HepG2 (cell line): ENCODE data around the gene MTCH1. TPM values are rescaled to one million over a fixed set of nuclear protein-coding genes. Genes with fewer than 3 reads are reported as not detected.

Experiments
- ATAC-seq: fragments of 200-7000 bp; cut with Tn5 transposase; 3 replicates; pipeline ENCODE4 v1.9.1; 2020; ENCODE audit warnings: mild to moderate bottlenecking, moderate library complexity
- BruUV-seq: library from RNA; stranded (reverse); fragments of 400-500 nt; replicated peaks from 2 replicates; lab custom pipeline; 2021; lab: Mats Ljungman, UMichigan
- CTCF ChIA-PET: fragments of 300-600 bp; formaldehyde crosslinking; extraction: SDS; loops from one replicate; lab custom pipeline; 2021; ENCODE audit warnings: low total read pairs, inconsistent platforms, low intra/inter-chr PET ratio; lab: Yijun Ruan, JAX
- POLR2A ChIA-PET: fragments of 350-600 bp; sonication (Branson Sonifier 250); formaldehyde crosslinking; loops from one replicate; lab custom pipeline; 2020; ENCODE audit warnings: antibody characterized with exemption, inconsistent platforms; lab: Yijun Ruan, JAX
- DNase-seq: peaks from one replicate; pipeline ENCODE4 v3.0.0-alpha.2; 2015; ENCODE audit warnings: low spot score
- FAIRE-seq: peaks from 3 replicates; lab custom pipeline; 2011; peaks lifted over from hg19 to GRCh38; lab: Jason Lieb, UNC
- H2AFZ ChIP-seq: one replicate; pipeline ENCODE4 v1.6.1; 2011; ENCODE audit warnings: low read length, inconsistent platforms
- H3K27ac ChIP-seq: fragments of 300-600 bp; 3 replicates; pipeline ENCODE4 v1.8.0; 2011; ENCODE audit warnings: mixed run types, mild to moderate bottlenecking, mixed read lengths, low read length, inconsistent platforms; ENCODE audit not compliant: insufficient read depth; ENCODE audit errors: extremely low read length
- H3K27me3 ChIP-seq, 2 experiments: fragments of 200-600 bp in 1 of 2; 2 replicates in 1 of 2; 3 replicates in 1 of 2; pipeline versions ENCODE4 v1.6.0 to v1.8.0; 2011; ENCODE audit warnings: low read length in 2 of 2, mild to moderate bottlenecking in 2 of 2, moderate library complexity in 2 of 2, inconsistent platforms in 1 of 2; ENCODE audit not compliant: insufficient read depth in 2 of 2, control insufficient read depth in 1 of 2
- H3K36me3 ChIP-seq, 2 experiments: fragments of 200-600 bp in 1 of 2; replicated peaks in 1 of 2; 2 replicates in 1 of 2; 3 replicates in 1 of 2; pipeline versions ENCODE4 v1.5.1 to v1.8.0; 2011; ENCODE audit warnings: low read length in 2 of 2, inconsistent platforms in 1 of 2; ENCODE audit not compliant: insufficient read depth in 2 of 2, control insufficient read depth in 1 of 2
- H3K4me1 ChIP-seq: 2 replicates; pipeline ENCODE4 v1.5.1; 2012; ENCODE audit warnings: low read length, inconsistent platforms; ENCODE audit not compliant: insufficient read depth
- H3K4me2 ChIP-seq: 2 replicates; pipeline ENCODE4 v1.6.0; 2011; ENCODE audit warnings: low read depth, low read length, inconsistent platforms
- H3K4me3 ChIP-seq, 3 experiments: fragments of 200-600 bp in 1 of 3; sonication (generic), shearing (Covaris generic) in 1 of 3; replicated peaks in 1 of 3; 2 replicates each; pipeline ENCODE4 v1.5.1; 2011 to 2016; ENCODE audit warnings: low read length in 3 of 3, inconsistent platforms in 2 of 3, low read depth in 2 of 3, mild to moderate bottlenecking in 2 of 3, control low read depth in 1 of 3, mixed read lengths in 1 of 3; ENCODE audit not compliant: insufficient read depth in 1 of 3
- H3K79me2 ChIP-seq: one replicate; pipeline ENCODE4 v1.6.1; 2011; ENCODE audit warnings: low read length, inconsistent platforms; ENCODE audit not compliant: insufficient read depth
- H3K9ac ChIP-seq: 2 replicates; pipeline ENCODE4 v1.6.0; 2011; ENCODE audit warnings: mild to moderate bottlenecking, low read depth, low read length, inconsistent platforms; ENCODE audit not compliant: insufficient read depth
- H3K9me3 ChIP-seq: 2 replicates; pipeline ENCODE4 v1.5.1; 2012; ENCODE audit warnings: mild to moderate bottlenecking, low read length
- H4K20me1 ChIP-seq: 2 replicates; pipeline ENCODE4 v1.6.0; 2011; ENCODE audit warnings: inconsistent platforms, mild to moderate bottlenecking, low read length, moderate library complexity; ENCODE audit not compliant: insufficient read depth
- ARNT ChIP-seq: fragments of 450-650 bp; IDR thresholded peaks from 2 replicates; pipeline ENCODE4 v1.6.1; 2017
- CBX2 ChIP-seq, 2 experiments: fragments of 200-600 bp in 1 of 2; sonication (generic); formaldehyde crosslinking in 1 of 2; IDR thresholded peaks; 2 replicates each; pipeline versions ENCODE4 v1.7.0 to v1.8.1; 2018 to 2022; ENCODE audit warnings: low read depth in 2 of 2, low read length in 1 of 2, mild to moderate bottlenecking in 1 of 2, missing genetic modification reagents in 1 of 2
- FOXM1 ChIP-seq: sonication (generic); formaldehyde crosslinking; IDR thresholded peaks from 2 replicates; pipeline ENCODE4 v1.5.0; 2020; ENCODE audit warnings: missing genetic modification reagents
- KMT2A ChIP-seq: sonication (generic); formaldehyde crosslinking; IDR thresholded peaks from 2 replicates; pipeline ENCODE4 v1.4.0; 2020; ENCODE audit warnings: missing genetic modification reagents
- PHF20 ChIP-seq: sonication (generic); formaldehyde crosslinking; IDR thresholded peaks from 2 replicates; pipeline ENCODE4 v1.5.0; 2020; ENCODE audit warnings: mild to moderate bottlenecking, missing genetic modification reagents
- RBFOX2 ChIP-seq: fragments of 200-400 bp; formaldehyde crosslinking; IDR thresholded peaks from 2 replicates; pipeline ENCODE4 v1.6.1; 2017; ENCODE audit warnings: low read depth, mild to moderate bottlenecking, low read length
- ZFY ChIP-seq: sonication (generic); formaldehyde crosslinking; IDR thresholded peaks from 2 replicates; pipeline ENCODE4 v1.4.0; 2020; ENCODE audit warnings: missing genetic modification reagents
- ZNF569 ChIP-seq: sonication (generic); formaldehyde crosslinking; IDR thresholded peaks from 2 replicates; pipeline ENCODE4 v1.5.0; 2020; ENCODE audit warnings: mild to moderate bottlenecking, missing genetic modification reagents, moderate library complexity, borderline replicate concordance
- ZNF768 ChIP-seq: sonication (generic); formaldehyde crosslinking; IDR thresholded peaks from 2 replicates; pipeline ENCODE4 v1.4.0; 2020; ENCODE audit warnings: missing genetic modification reagents
- ZNF816 ChIP-seq: sonication (generic); formaldehyde crosslinking; IDR thresholded peaks from 2 replicates; pipeline ENCODE4 v1.8.0; 2022; ENCODE audit warnings: missing genetic modification reagents, mild to moderate bottlenecking, borderline replicate concordance
- WGBS: methylation state at CpG from one replicate; pipeline ENCODE4 v1.1.6; 2017; ENCODE audit warnings: low lambda C conversion rate; 5-methylcytosine and 5-hydroxymethylcytosine counted together
- in situ Hi-C: cut with HindIII; loops from 2 replicates; pipeline ENCODE4 v1.10.0; 2017; ENCODE audit warnings: low pct_unique_long_range_greater_than_20kb; ENCODE audit not compliant: extremely low pct_ligation_motif_present
- intact Hi-C: fragments of 100-400 bp; cut with micrococcal nuclease; formaldehyde crosslinking; loops from one replicate; pipeline ENCODE4 v1.10.0; 2022; ENCODE audit not compliant: unreplicated experiment
- polyA plus RNA-seq, 8 experiments: library from polyadenylated mRNA; depleted of rRNA in 3 of 8; stranded (reverse) in 7 of 8; unstranded in 1 of 8; fragments of >200 nt; fragmentation: Illumina TruSeq in 4 of 8; extraction: Trizol in 4 of 8; gene quantifications; 2 replicates each; pipeline versions ENCODE4 v1.2.1 to v1.2.3, GENCODE V29; 2011 to 2016; ENCODE audit warnings: low read depth in 4 of 8, missing spikeins in 1 of 8, mixed read lengths in 1 of 8; ENCODE audit not compliant: insufficient read depth in 1 of 8
- total RNA-seq, 5 experiments: library from RNA; depleted of rRNA; stranded (reverse); fragments of >200 nt; fragmentation: Illumina TruSeq; extraction: Trizol; gene quantifications; 2 replicates each; pipeline ENCODE4 v1.2.3, GENCODE V29; 2016; ENCODE audit warnings: low read depth in 1 of 5
- TF ChIP-seq, protein P1 (sequence below): sonication (generic); formaldehyde crosslinking; IDR thresholded peaks from 2 replicates; pipeline ENCODE4 v1.4.0; 2020; ENCODE audit warnings: mild to moderate bottlenecking, missing genetic modification reagents, borderline replicate concordance
- TF ChIP-seq, protein P2 (sequence below): sonication (generic); formaldehyde crosslinking; conservative IDR thresholded peaks from 2 replicates; pipeline ENCODE4 v1.4.0; 2020; ENCODE audit warnings: missing genetic modification reagents

The MTCH1 gene
- total and polyA plus RNA-seq, 2 of the 13 experiments (the other 11 are each of a cell fraction or from before 2014, with no cell fraction given): 86.2 to 144 TPM

DNA sequence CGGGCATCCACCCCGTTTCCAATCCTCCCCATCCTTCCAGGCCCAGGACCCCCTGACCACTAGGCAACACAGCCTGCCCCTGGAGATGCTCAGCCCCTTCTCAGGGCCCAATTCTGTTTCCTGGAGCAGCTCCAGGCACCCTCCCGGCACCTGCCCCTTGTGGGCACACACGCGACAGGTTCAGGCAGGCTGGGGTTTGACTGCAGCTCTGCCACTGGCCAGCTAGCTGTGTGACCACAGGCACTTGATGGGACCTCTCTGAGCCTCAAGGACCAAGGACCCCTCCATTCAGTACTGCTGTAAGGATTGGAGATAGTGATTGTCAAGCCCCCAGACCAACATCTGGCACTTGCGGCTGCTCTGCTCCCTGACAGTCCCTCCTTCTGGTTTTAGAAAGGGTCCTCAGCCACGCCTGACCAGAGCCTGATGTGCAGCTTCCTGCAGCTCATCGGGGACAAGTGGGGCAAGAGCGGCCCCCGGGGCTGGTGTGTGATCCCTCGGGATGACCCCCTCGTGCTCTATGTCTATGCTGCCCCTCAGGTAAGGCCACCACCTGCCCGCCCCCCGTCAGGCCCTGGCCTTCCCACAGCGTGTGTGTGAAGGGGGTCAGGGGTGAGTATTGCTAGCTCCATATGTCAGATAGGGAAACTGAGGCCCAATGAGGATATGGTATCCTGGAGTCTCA, 41.2 kb upstream of the MTCH1 start:
- Histone ChIP-seq H2AFZ (no peak overlapping the region), H4K20me1 (no peaks in the 10 kb centered on the region), H3K27ac (no peak overlapping the region), H3K4me2 (no peak overlapping the region), H3K9ac (no peak overlapping the region), H3K36me3 (no peaks in the 10 kb centered on the region), H3K4me1 (peaks cover 50% of the 10 kb centered on the region), H3K9me3 (no peaks in the 10 kb centered on the region), H3K79me2 (no peaks in the 10 kb centered on the region), H3K27me3 (peaks cover 3 to 38% of the 10 kb centered on the region in 2 experiments; a peak in 4 of 5 replicates), H3K4me3 (no peak overlapping the region)
- 44% methylated on average over 12 of the region's 15 CpGs for WGBS
- DNase-seq: no peak
- BruUV-seq: no TSS peak
- peak; percentile 97 for TF ChIP-seq ZNF768 (CRISPR knock-in tag)
- no peak for TF ChIP-seq KMT2A (CRISPR knock-in tag)
- CTCF ChIA-PET: interaction anchor here (2.6 to 3.9 kb wide), 2 partner anchors 9 to 182 kb away, joined by 19 to 68 read pairs; no protein-coding TSS in a partner anchor
- intact Hi-C loops: no loop called here
- in situ Hi-C loops: loop anchor here (10.0 kb wide), 1 partner anchor 148 kb away; the partner anchor contains the start of gene PIM1
- no peak for ATAC-seq
- POLR2A ChIA-PET: interaction anchor here (0.8 to 0.9 kb wide), 2 partner anchors 142 to 149 kb away, joined by 4 to 5 read pairs; partner anchors contain the start of gene PIM1
- FAIRE-seq: no peak

DNA sequence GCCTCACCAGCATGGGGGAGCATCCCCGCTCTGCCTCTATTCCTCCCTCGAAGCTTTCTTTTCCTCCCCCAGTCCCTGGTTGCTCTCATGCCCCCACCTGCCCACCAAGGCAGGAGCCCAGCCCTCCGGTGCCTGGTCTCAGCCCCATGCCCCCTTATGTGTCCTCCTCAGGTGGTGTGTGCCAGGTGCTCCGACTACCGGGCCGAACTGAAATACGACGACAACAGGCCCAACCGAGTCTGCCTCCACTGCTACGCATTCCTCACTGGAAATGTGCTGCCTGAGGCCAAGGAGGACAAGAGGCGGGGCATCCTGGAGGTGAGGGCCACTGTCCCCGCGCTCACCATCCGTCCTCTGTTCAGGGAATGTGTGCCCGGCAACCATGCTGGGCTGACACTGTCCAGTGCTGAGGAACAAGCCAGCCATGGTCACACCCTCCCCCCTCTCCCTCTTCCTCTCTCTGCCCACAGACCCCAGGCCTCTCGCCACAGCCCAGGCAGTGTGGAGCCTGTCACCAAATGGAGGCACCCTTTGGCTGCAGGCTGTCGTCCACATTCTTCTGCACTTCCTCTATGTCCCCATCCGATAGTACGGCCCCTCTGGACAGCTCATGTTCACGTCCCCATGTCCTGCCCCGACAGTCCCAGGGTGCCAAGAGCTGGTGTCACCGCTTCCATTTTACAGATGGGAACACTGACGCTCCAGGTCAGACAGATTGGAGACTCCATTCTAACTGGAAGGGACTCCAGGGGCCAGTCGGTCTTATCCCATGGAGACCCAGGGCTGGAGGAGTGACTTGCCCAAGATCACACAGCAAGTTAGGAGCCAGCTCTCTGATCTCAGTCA, 39.8 kb upstream of the MTCH1 start:
- Histone ChIP-seq H3K9me3 (no peaks in the 10 kb centered on the region), H3K79me2 (no peaks in the 10 kb centered on the region), H3K36me3 (no peaks in the 10 kb centered on the region), H3K9ac (no peak overlapping the region), H3K4me3 (peak overlapping the region in 1 of 3 experiments; percentile 12; a peak in 1 of 6 replicates), H3K4me1 (peaks cover 59% of the 10 kb centered on the region), H4K20me1 (no peaks in the 10 kb centered on the region), H2AFZ (no peak overlapping the region), H3K27me3 (peaks cover 3 to 35% of the 10 kb centered on the region in 2 experiments; a peak in 4 of 5 replicates), H3K4me2 (peak overlapping the region; percentile 53), H3K27ac (no peak overlapping the region)
- POLR2A ChIA-PET: interaction anchor here (1.2 kb wide), 1 partner anchor 146 kb away, joined by 3 read pairs; no protein-coding TSS in a partner anchor
- no peak for FAIRE-seq
- no TSS peak for BruUV-seq
- WGBS: 38% methylated on average over 24 of the region's 24 CpGs
- intact Hi-C loops: no loop called here
- DNase-seq: no peak
- ATAC-seq: peak; percentile 19
- CTCF ChIA-PET: no interaction called here
- in situ Hi-C loops: loop anchor here (10.0 kb wide), 1 partner anchor 149 kb away; the partner anchor contains the start of gene PIM1
- TF ChIP-seq ARNT (no peak), ZNF569 (CRISPR knock-in tag) (no peak), FOXM1 (CRISPR knock-in tag) (no peak), ZFY (CRISPR knock-in tag) (no peak), PHF20 (CRISPR knock-in tag) (no peak), RBFOX2 (no peak), CBX2 (IDR thresholded peaks at IDR 0.05; ENCODE audit: low read depth, low read length) (no peak), CBX2 (CRISPR knock-in tag; IDR thresholded peaks at IDR 0.05; ENCODE audit: low read depth) (no peak), ZNF816 (CRISPR knock-in tag) (no peak)
- TF ChIP-seq, protein P1, sequence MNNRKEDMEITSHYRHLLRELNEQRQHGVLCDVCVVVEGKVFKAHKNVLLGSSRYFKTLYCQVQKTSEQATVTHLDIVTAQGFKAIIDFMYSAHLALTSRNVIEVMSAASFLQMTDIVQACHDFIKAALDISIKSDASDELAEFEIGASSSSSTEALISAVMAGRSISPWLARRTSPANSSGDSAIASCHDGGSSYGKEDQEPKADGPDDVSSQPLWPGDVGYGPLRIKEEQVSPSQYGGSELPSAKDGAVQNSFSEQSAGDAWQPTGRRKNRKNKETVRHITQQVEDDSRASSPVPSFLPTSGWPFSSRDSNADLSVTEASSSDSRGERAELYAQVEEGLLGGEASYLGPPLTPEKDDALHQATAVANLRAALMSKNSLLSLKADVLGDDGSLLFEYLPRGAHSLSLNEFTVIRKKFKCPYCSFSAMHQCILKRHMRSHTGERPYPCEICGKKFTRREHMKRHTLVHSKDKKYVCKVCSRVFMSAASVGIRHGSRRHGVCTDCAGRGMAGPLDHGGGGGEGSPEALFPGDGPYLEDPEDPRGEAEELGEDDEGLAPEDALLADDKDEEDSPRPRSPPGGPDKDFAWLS (CRISPR knock-in tag): no peak
- TF ChIP-seq, protein P2, sequence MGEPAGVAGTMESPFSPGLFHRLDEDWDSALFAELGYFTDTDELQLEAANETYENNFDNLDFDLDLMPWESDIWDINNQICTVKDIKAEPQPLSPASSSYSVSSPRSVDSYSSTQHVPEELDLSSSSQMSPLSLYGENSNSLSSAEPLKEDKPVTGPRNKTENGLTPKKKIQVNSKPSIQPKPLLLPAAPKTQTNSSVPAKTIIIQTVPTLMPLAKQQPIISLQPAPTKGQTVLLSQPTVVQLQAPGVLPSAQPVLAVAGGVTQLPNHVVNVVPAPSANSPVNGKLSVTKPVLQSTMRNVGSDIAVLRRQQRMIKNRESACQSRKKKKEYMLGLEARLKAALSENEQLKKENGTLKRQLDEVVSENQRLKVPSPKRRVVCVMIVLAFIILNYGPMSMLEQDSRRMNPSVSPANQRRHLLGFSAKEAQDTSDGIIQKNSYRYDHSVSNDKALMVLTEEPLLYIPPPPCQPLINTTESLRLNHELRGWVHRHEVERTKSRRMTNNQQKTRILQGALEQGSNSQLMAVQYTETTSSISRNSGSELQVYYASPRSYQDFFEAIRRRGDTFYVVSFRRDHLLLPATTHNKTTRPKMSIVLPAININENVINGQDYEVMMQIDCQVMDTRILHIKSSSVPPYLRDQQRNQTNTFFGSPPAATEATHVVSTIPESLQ (CRISPR knock-in tag): no peak
